Measurements from ENCODE around the gene ASPG.

Gene ASPG

GRCh38 chr14:104137297-104138097 is 52.0 kb downstream of the ASPG start (continued):
- TF ChIP-seq, protein P1, sequence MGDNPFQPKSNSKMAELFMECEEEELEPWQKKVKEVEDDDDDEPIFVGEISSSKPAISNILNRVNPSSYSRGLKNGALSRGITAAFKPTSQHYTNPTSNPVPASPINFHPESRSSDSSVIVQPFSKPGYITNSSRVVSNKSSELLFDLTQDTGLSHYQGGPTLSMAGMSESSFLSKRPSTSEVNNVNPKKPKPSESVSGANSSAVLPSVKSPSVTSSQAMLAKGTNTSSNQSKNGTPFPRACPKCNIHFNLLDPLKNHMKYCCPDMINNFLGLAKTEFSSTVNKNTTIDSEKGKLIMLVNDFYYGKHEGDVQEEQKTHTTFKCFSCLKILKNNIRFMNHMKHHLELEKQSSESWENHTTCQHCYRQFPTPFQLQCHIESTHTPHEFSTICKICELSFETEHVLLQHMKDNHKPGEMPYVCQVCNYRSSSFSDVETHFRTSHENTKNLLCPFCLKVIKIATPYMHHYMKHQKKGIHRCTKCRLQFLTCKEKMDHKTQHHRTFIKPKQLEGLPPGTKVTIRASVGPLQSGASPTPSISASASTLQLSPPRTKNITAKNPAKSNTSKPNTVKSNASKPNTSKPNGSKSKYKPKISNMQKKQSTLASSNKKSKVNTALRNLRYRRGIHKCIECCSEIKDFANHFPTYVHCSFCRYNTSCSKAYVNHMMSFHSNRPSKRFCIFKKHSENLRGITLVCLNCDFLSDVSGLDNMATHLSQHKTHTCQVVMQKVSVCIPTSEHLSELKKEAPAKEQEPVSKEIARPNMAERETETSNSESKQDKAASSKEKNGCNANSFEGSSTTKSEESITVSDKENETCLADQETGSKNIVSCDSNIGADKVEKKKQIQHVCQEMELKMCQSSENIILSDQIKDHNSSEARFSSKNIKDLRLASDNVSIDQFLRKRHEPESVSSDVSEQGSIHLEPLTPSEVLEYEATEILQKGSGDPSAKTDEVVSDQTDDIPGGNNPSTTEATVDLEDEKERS (tag by site-specific recombination; IDR thresholded peaks at IDR 0.05): no peak
- TF ChIP-seq ZNF426 (tag by site-specific recombination; IDR thresholded peaks at IDR 0.05) (no peak), ZNF837 (tag by site-specific recombination; IDR thresholded peaks at IDR 0.05) (no peak), KLF9 (tag by site-specific recombination; IDR thresholded peaks at IDR 0.05; ENCODE audit: low read depth) (no peak), ZNF184 (tag by site-specific recombination; IDR thresholded peaks at IDR 0.05) (no peak), ZNF645 (tag by site-specific recombination; IDR thresholded peaks at IDR 0.05) (peak; percentile 69; the same call in 1 of the 2 replicates), KLF16 (tag by site-specific recombination; IDR thresholded peaks at IDR 0.05) (no peak; the same call in 1 of the 2 replicates), PRDM10 (tag by site-specific recombination; IDR thresholded peaks at IDR 0.05) (no peak; the same call in 1 of the 2 replicates), ZNF274 (IDR thresholded peaks at IDR 0.05; ENCODE audit: low read length) (no peak), ZNF274 (tag by site-specific recombination; IDR thresholded peaks at IDR 0.05; ENCODE audit: borderline replicate concordance) (no peak), ZNF174 (tag by site-specific recombination; IDR thresholded peaks at IDR 0.05) (no peak), SP3 (tag by site-specific recombination; IDR thresholded peaks at IDR 0.05) (0 out of 2 replicates have a peak, but pooled peaks have one; percentile 1), ZNF530 (tag by site-specific recombination; IDR thresholded peaks at IDR 0.05; ENCODE audit: low read depth) (no peak), EGR2 (tag by site-specific recombination; IDR thresholded peaks at IDR 0.05; ENCODE audit: low read depth) (0 out of 2 replicates have a peak, but pooled peaks have one; percentile 5), ZNF513 (tag by site-specific recombination; IDR thresholded peaks at IDR 0.05) (0 out of 2 replicates have a peak, but pooled peaks have one; percentile 24), BCL11B (tag by site-specific recombination; IDR thresholded peaks at IDR 0.05; ENCODE audit: low read depth) (peak; percentile 39; the same call in 1 of the 2 replicates), ZNF112 (tag by site-specific recombination; IDR thresholded peaks at IDR 0.05) (no peak), ZFP37 (tag by site-specific recombination; IDR thresholded peaks at IDR 0.05) (no peak), ZNF501 (tag by site-specific recombination; IDR thresholded peaks at IDR 0.05) (no peak), ZNF610 (tag by site-specific recombination; IDR thresholded peaks at IDR 0.05; ENCODE audit: borderline replicate concordance) (no peak), ZNF626 (tag by site-specific recombination; IDR thresholded peaks at IDR 0.05) (no peak), ZNF544 (tag by site-specific recombination; IDR thresholded peaks at IDR 0.05) (no peak), ZIC2 (tag by site-specific recombination; IDR thresholded peaks at IDR 0.05) (peak; percentile 88), ZNF114 (tag by site-specific recombination; IDR thresholded peaks at IDR 0.05) (no peak)
- TF ChIP-seq, protein P2, sequence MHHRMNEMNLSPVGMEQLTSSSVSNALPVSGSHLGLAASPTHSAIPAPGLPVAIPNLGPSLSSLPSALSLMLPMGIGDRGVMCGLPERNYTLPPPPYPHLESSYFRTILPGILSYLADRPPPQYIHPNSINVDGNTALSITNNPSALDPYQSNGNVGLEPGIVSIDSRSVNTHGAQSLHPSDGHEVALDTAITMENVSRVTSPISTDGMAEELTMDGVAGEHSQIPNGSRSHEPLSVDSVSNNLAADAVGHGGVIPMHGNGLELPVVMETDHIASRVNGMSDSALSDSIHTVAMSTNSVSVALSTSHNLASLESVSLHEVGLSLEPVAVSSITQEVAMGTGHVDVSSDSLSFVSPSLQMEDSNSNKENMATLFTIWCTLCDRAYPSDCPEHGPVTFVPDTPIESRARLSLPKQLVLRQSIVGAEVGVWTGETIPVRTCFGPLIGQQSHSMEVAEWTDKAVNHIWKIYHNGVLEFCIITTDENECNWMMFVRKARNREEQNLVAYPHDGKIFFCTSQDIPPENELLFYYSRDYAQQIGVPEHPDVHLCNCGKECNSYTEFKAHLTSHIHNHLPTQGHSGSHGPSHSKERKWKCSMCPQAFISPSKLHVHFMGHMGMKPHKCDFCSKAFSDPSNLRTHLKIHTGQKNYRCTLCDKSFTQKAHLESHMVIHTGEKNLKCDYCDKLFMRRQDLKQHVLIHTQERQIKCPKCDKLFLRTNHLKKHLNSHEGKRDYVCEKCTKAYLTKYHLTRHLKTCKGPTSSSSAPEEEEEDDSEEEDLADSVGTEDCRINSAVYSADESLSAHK (tag by site-specific recombination; IDR thresholded peaks at IDR 0.05): no peak
- TF ChIP-seq, protein P3, sequence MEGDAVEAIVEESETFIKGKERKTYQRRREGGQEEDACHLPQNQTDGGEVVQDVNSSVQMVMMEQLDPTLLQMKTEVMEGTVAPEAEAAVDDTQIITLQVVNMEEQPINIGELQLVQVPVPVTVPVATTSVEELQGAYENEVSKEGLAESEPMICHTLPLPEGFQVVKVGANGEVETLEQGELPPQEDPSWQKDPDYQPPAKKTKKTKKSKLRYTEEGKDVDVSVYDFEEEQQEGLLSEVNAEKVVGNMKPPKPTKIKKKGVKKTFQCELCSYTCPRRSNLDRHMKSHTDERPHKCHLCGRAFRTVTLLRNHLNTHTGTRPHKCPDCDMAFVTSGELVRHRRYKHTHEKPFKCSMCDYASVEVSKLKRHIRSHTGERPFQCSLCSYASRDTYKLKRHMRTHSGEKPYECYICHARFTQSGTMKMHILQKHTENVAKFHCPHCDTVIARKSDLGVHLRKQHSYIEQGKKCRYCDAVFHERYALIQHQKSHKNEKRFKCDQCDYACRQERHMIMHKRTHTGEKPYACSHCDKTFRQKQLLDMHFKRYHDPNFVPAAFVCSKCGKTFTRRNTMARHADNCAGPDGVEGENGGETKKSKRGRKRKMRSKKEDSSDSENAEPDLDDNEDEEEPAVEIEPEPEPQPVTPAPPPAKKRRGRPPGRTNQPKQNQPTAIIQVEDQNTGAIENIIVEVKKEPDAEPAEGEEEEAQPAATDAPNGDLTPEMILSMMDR (tag by site-specific recombination; IDR thresholded peaks at IDR 0.05): peak; percentile 50

All from HEK293 (cell line).